Measurements from ENCODE around the gene CSNK1G2.

Gene CSNK1G2

DNA sequence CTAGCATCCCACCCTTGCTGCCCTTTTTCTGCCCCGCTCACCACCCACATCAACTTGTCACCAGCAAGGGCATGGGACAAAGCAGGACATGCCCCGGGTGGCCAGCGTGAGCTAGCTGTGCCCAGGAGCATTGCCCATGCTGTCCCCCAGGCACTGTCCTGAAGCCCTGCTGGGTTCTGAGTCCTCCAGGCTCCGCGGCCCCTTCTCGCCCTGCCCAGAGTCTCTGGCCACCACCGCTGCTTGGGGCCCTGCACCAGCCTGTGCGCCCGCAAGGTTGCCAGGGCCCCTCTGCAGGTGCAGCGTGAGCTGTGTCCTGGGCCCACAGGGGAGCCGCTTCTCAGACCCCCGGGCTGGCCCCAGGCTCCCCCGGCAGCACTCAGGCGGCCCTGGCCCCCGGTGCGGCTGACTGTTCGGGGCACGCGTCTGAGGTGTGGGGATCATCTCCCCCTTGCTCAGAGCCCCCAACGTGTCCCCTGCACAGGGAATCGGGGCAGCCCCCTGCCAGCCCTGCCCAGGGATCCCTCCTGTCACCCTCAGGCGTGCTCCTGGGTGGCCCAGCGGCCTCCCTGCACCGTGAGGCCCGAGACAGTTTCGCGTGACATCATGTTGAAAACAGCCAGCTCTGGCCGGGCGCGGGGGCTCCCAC lies 4.1 kb downstream of the CSNK1G2 start:
- no peaks in the 10 kb centered on the region for H3K27me3 ChIP-seq (ENCODE audit: control insufficient read depth, insufficient read depth, low read length)
- H3K9ac ChIP-seq (ENCODE audit: low read depth, low read length), result no peak overlapping the region
- 0 out of 2 replicates have a peak, but pooled peaks cover 7% of the 10 kb centered on the region for H3K36me3 ChIP-seq (ENCODE audit: control insufficient read depth, insufficient read depth, low read length)
- H3K9me3 ChIP-seq (ENCODE audit: control insufficient read depth, insufficient read depth, low read length), result no peaks in the 10 kb centered on the region
- no peak overlapping the region for H3K4me3 ChIP-seq (ENCODE audit: low read depth, low read length)
- peaks cover 11% of the 10 kb centered on the region for H3K4me1 ChIP-seq (ENCODE audit: control insufficient read depth, insufficient read depth, low read length)
- H3K27ac ChIP-seq (ENCODE audit: low read depth, low read length), result no peak overlapping the region

DNA sequence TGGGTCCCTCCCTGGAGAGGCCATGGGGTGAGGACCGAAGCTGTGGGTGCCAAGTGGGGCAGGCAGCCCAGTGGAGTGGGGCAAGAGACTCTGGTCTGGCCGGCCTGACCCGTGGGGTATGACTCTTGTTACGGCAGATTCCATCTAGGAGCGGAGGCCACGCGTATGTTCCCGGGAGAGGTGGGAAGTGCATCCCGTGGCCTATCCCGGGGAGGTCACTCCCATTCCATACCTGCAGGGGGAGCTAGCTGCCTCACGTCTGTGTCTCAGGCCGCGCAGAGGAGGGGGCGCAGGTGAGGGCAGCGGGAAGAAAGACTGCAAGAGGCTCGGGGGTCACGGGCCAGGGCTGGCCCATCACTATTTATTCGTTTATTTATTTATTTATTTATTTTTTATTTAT lies 4.9 kb downstream of the CSNK1G2 start:
- H3K9ac ChIP-seq (ENCODE audit: low read depth, low read length), result no peak overlapping the region

DNA sequence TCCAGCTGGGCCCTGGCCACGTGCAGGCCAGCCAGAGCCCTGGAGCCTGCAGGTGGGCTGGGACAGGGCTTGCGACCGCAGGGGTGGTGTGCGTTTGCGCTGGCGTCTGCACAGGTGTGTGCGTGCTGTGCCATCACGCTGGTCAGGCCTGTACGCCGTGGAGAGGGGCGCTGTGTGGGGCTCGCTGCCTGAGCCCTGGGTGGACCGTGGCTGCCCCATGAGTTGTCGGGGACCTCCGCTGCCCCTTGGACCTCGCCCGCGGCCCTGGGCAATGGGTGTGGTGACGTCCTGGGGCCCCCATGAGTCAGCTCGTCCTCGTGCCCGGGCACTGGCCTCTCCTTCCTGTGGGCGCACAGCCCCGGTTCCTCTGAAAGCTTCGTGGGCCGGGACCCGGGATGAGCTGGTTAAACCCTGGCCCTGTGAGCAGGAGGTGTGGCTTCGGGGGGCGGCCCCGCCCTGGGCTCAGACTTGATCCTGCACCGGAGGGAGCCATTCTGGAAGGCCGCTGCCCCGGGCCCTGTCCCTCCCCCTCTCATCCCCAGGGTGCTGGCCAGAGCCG lies 6.8 kb downstream of the CSNK1G2 start:
- no peak overlapping the region for H3K27ac ChIP-seq (ENCODE audit: low read depth, low read length)

More for the DNA sequence above, 4.9 kb downstream of the CSNK1G2 start:
- Histone ChIP-seq H3K27ac (ENCODE audit: low read depth, low read length) (no peak overlapping the region), H3K36me3 (ENCODE audit: control insufficient read depth, insufficient read depth, low read length) (0 out of 2 replicates have a peak, but pooled peaks cover 7% of the 10 kb centered on the region), H3K27me3 (ENCODE audit: control insufficient read depth, insufficient read depth, low read length) (no peaks in the 10 kb centered on the region), H3K4me3 (ENCODE audit: low read depth, low read length) (no peak overlapping the region), H3K4me1 (ENCODE audit: control insufficient read depth, insufficient read depth, low read length) (peaks cover 11% of the 10 kb centered on the region), H3K9me3 (ENCODE audit: control insufficient read depth, insufficient read depth, low read length) (no peaks in the 10 kb centered on the region)

DNA sequence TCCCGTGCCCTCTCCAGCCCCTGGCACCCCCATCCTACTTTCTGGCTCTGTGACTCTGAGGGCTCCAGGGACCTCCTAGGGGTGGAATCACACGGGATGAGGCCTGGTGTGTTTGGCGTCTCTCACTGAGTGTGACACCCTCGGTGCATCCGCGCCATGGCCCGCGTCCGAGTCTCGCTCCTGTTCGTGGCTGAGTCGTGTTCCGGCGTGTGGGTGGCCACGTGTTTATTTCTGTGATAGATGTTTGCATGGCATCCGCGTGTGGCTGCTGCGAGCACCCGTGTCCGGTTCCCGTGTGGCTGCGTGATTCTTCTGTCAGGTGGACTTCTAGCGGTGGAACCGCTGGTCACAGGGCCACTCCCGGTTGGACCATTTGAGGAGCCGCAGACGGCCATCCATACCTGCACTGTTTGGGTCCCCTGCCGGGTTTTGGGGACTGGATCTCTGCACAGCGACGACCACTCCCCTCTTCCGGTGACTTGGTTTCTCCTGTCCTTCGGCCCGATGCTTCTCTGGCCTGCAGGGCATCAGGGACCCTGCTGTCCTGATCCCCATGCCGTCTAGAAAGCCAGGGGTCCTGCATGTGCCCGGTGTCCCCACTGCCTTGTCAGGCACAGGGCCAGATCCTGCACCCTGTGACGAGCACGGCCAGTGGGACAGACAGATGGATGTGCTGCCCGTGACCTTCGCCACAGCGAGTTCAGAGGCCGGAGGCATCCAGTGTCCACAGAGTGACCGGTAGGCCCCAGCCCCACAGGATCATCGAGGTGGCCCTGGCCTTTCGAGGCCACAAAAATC lies 8.5 kb downstream of the CSNK1G2 start:
- Histone ChIP-seq H3K27ac (ENCODE audit: low read depth, low read length) (no peak overlapping the region), H3K9ac (ENCODE audit: low read depth, low read length) (no peak overlapping the region), H3K9me3 (ENCODE audit: control insufficient read depth, insufficient read depth, low read length) (no peaks in the 10 kb centered on the region), H3K27me3 (ENCODE audit: control insufficient read depth, insufficient read depth, low read length) (no peaks in the 10 kb centered on the region), H3K36me3 (ENCODE audit: control insufficient read depth, insufficient read depth, low read length) (peaks cover 21% of the 10 kb centered on the region; the same call in 1 of the 2 replicates), H3K4me1 (ENCODE audit: control insufficient read depth, insufficient read depth, low read length) (no peaks in the 10 kb centered on the region; the same call in 1 of the 2 replicates), H3K4me3 (ENCODE audit: low read depth, low read length) (no peak overlapping the region)

More for the DNA sequence above, 6.8 kb downstream of the CSNK1G2 start:
- H3K9ac ChIP-seq (ENCODE audit: low read depth, low read length), result no peak overlapping the region
- H3K36me3 ChIP-seq (ENCODE audit: control insufficient read depth, insufficient read depth, low read length), result peaks cover 10% of the 10 kb centered on the region; the same call in 1 of the 2 replicates
- H3K27me3 ChIP-seq (ENCODE audit: control insufficient read depth, insufficient read depth, low read length), result no peaks in the 10 kb centered on the region
- peaks cover 10% of the 10 kb centered on the region for H3K4me1 ChIP-seq (ENCODE audit: control insufficient read depth, insufficient read depth, low read length)
- H3K4me3 ChIP-seq (ENCODE audit: low read depth, low read length), result no peak overlapping the region
- H3K9me3 ChIP-seq (ENCODE audit: control insufficient read depth, insufficient read depth, low read length), result no peaks in the 10 kb centered on the region

DNA sequence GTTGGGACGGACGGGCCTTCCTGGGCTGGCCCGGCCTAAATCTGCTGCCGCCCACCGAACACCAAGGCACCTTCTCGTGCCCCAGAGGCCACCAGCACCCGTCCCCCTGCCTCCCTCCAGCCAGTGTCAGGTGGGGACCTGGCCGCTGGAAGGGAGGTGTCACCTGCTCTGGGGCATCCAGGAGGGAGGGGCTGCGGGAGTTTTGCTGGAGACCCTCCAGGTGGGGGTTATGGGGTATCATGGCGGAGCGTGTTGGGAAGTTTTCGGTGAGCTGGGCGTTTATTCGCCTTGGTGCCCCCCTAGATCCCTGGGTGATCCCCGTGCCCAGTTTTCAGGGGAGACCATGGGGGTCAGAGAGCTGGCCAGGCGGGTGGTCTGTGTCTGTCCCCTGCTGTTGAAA lies 9.7 kb downstream of the CSNK1G2 start:
- H3K27me3 ChIP-seq (ENCODE audit: control insufficient read depth, insufficient read depth, low read length), result no peaks in the 10 kb centered on the region
- no peaks in the 10 kb centered on the region for H3K9me3 ChIP-seq (ENCODE audit: control insufficient read depth, insufficient read depth, low read length)
- no peaks in the 10 kb centered on the region; the same call in 1 of the 2 replicates for H3K4me1 ChIP-seq (ENCODE audit: control insufficient read depth, insufficient read depth, low read length)

DNA sequence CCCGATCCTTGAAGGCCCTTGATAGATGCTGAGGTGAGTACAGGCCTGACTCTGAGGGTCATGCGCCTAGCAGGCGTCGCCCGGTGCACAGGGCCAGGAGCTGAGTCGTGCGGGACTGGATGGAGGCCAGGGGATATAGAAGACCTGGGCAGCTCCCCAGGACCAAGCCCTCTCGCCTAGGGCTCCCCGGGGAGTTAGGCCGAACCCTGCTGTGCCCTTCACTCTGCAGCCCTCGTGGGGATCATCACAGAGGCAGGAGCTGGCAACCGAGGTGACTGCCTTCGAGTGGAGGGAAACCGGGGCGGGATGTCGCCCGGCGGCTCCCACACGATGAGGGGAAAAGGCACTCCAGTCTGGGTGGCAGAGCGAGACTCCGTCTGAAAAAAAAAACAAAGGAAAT lies 11.7 kb downstream of the CSNK1G2 start:
- H3K9me3 ChIP-seq (ENCODE audit: control insufficient read depth, insufficient read depth, low read length), result no peaks in the 10 kb centered on the region
- no peaks in the 10 kb centered on the region; the same call in 1 of the 2 replicates for H3K4me1 ChIP-seq (ENCODE audit: control insufficient read depth, insufficient read depth, low read length)
- no peak overlapping the region for H3K9ac ChIP-seq (ENCODE audit: low read depth, low read length)
- no peak overlapping the region for H3K27ac ChIP-seq (ENCODE audit: low read depth, low read length)
- peaks cover 19% of the 10 kb centered on the region; the same call in 1 of the 2 replicates for H3K36me3 ChIP-seq (ENCODE audit: control insufficient read depth, insufficient read depth, low read length)
- H3K4me3 ChIP-seq (ENCODE audit: low read depth, low read length), result no peak overlapping the region
- no peaks in the 10 kb centered on the region for H3K27me3 ChIP-seq (ENCODE audit: control insufficient read depth, insufficient read depth, low read length)

More for the DNA sequence above, 9.7 kb downstream of the CSNK1G2 start:
- no peak overlapping the region for H3K9ac ChIP-seq (ENCODE audit: low read depth, low read length)
- H3K4me3 ChIP-seq (ENCODE audit: low read depth, low read length), result no peak overlapping the region
- H3K36me3 ChIP-seq (ENCODE audit: control insufficient read depth, insufficient read depth, low read length), result peaks cover 21% of the 10 kb centered on the region; the same call in 1 of the 2 replicates
- no peak overlapping the region for H3K27ac ChIP-seq (ENCODE audit: low read depth, low read length)

DNA sequence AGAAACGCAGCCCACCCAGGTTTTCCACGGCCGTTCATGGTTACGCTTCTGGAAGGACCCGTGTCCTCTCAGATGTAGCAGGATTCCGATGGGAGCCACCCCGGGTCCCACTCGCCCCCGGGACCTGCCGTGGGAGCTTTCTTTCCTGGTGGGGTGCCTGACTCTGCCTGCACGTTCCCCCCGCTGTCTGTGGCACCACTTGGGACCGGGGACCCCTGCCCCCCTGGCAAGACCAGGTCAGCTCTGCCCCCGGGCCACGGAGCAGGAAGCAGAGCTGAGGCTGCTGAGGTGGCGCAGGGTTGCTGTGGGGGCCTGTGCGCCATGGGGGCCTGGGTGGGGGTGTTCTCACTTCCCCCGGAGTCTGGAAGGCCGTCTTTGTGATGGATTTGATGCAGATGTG lies 12.1 kb downstream of the CSNK1G2 start:
- no peaks in the 10 kb centered on the region for H3K9me3 ChIP-seq (ENCODE audit: control insufficient read depth, insufficient read depth, low read length)
- H3K27ac ChIP-seq (ENCODE audit: low read depth, low read length), result no peak overlapping the region
- no peaks in the 10 kb centered on the region for H3K27me3 ChIP-seq (ENCODE audit: control insufficient read depth, insufficient read depth, low read length)
- H3K4me3 ChIP-seq (ENCODE audit: low read depth, low read length), result no peak overlapping the region
- peaks cover 19% of the 10 kb centered on the region; the same call in 1 of the 2 replicates for H3K36me3 ChIP-seq (ENCODE audit: control insufficient read depth, insufficient read depth, low read length)
- H3K4me1 ChIP-seq (ENCODE audit: control insufficient read depth, insufficient read depth, low read length), result no peaks in the 10 kb centered on the region; the same call in 1 of the 2 replicates
- H3K9ac ChIP-seq (ENCODE audit: low read depth, low read length), result no peak overlapping the region

DNA sequence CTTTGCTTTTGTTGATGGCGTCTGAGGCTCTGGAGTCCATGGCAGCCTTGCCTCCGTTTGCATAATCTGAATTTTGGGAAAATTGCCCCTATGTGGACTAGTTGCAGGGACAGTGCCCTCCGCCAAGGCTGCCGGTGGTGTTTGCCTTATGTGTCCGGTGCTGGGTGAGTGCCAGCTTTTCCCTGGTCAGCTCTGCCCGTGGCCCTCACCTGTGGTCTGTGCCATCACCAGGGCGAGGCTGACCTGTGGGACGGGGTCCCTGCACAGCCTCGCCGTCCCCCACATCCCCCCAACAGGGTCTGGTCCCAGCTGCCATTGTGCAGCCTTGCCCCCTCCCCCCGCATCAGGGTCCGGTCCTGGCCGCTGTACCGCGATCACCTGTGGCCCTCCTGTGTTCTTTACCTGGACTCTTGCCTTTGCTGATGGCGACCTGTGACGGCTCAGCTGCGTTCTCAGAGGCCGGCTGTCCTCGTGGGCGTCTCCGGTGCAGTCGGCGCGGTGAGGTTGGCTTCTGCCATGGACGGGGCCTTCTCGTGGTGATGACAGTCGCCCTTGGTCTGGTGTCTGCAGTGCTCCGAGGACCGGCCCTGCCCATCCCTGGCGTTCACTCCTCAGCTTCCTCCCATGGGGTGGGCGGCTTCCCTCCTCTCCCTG lies 12.6 kb downstream of the CSNK1G2 start:
- no peaks in the 10 kb centered on the region for H3K9me3 ChIP-seq (ENCODE audit: control insufficient read depth, insufficient read depth, low read length)
- no peaks in the 10 kb centered on the region for H3K27me3 ChIP-seq (ENCODE audit: control insufficient read depth, insufficient read depth, low read length)
- no peaks in the 10 kb centered on the region; the same call in 1 of the 2 replicates for H3K4me1 ChIP-seq (ENCODE audit: control insufficient read depth, insufficient read depth, low read length)
- no peak overlapping the region for H3K27ac ChIP-seq (ENCODE audit: low read depth, low read length)
- H3K9ac ChIP-seq (ENCODE audit: low read depth, low read length), result no peak overlapping the region
- peaks cover 19% of the 10 kb centered on the region; the same call in 1 of the 2 replicates for H3K36me3 ChIP-seq (ENCODE audit: control insufficient read depth, insufficient read depth, low read length)
- H3K4me3 ChIP-seq (ENCODE audit: low read depth, low read length), result no peak overlapping the region

DNA sequence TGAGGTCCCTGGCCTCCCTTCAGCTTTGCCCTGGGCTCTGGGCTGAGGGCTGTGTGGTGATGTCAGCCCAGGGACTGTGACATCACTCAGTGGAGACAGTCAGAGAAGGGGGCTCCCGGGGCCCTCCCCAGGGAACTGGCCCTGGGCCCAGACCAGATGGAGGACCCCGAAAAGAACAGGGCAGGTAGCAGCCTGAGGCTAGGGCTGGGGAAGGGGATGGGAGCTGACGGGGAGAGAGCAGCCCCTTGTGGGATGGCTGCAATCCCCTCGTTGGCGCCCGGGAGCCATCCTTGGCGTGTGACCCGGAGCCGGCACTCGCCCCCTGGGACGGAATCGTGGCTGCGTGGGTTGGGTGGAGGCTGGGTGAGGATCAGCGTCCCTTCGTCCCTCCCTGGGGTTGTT lies 13.6 kb downstream of the CSNK1G2 start:
- Histone ChIP-seq H3K9me3 (ENCODE audit: control insufficient read depth, insufficient read depth, low read length) (no peaks in the 10 kb centered on the region), H3K27me3 (ENCODE audit: control insufficient read depth, insufficient read depth, low read length) (no peaks in the 10 kb centered on the region), H3K4me3 (ENCODE audit: low read depth, low read length) (no peak overlapping the region), H3K9ac (ENCODE audit: low read depth, low read length) (no peak overlapping the region), H3K36me3 (ENCODE audit: control insufficient read depth, insufficient read depth, low read length) (peaks cover 17% of the 10 kb centered on the region; the same call in 1 of the 2 replicates), H3K4me1 (ENCODE audit: control insufficient read depth, insufficient read depth, low read length) (no peaks in the 10 kb centered on the region; the same call in 1 of the 2 replicates), H3K27ac (ENCODE audit: low read depth, low read length) (no peak overlapping the region)

DNA sequence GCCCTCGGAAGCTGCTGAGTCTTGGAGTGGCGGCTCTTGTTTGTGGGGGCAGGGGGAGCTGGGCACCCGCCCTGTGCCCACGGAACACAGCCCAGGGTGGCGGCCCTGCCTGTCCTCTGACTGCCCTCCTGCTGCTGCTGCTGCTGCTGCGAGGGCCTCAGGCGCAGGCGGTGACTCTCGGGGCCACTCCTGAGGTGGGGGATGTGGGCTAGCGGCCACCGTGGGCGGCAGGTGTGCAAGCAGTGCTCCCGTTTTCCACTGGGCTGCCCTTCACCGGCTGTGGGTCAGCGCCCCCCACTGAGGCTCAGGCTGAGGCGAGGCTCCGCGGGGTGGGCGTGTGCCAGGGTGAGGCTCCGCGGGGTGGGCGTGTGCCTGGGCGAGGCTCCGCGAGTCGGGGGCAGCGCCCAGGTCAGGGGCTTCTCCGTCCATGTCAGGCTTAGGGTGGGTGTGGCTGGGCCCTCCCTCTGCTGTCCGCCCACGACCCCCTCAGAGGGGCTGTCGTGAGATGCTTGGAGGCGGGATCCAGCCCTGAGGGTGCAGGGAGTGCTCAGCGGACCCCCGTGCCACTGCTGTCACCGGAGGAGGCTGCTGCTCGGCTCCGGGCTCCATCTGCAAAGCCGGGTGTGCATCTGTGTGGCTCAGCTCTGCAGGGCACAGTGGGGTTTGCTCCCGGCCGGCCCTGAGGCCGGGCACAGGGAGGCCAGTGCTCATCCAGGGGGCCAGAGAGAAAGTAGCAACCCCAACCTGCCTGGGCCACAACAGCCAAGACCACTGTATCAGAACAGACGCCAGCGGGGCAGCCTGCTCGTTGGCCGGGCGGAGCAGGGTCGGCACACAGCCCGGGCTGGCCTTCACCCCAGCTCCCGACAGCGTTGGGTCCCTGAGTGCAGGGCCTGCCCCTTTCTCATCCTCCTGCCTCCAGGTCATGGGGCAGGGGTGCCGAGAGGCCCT lies 14.5 kb downstream of the CSNK1G2 start:
- H3K9me3 ChIP-seq (ENCODE audit: control insufficient read depth, insufficient read depth, low read length), result no peaks in the 10 kb centered on the region
- no peak overlapping the region for H3K9ac ChIP-seq (ENCODE audit: low read depth, low read length)
- no peak overlapping the region for H3K27ac ChIP-seq (ENCODE audit: low read depth, low read length)
- no peaks in the 10 kb centered on the region for H3K27me3 ChIP-seq (ENCODE audit: control insufficient read depth, insufficient read depth, low read length)
- H3K36me3 ChIP-seq (ENCODE audit: control insufficient read depth, insufficient read depth, low read length), result peaks cover 14% of the 10 kb centered on the region; the same call in 1 of the 2 replicates
- no peaks in the 10 kb centered on the region; the same call in 1 of the 2 replicates for H3K4me1 ChIP-seq (ENCODE audit: control insufficient read depth, insufficient read depth, low read length)
- no peak overlapping the region for H3K4me3 ChIP-seq (ENCODE audit: low read depth, low read length)

Measured in HUES48 (cell line).